ENCODE data around the gene KRT86.
"Not testable (repeated sequence)": the region's sequence is repeated elsewhere in the genome, so short reads cannot be mapped to it uniquely, and the experiment has no call there.

KRT86 gene

GRCh38 chr12:52295663-52296062, 21.2 kb downstream of the KRT86 start:
- peak; percentile 40 for DNase-seq (ENCODE audit: low read depth)
- no peak for TF ChIP-seq CTCF (conservative IDR thresholded peaks at IDR 0.05; ENCODE audit: low read length)
- H3K4me3 ChIP-seq (ENCODE audit: low read length): no peak overlapping the region

GRCh38 chr12:52296572-52297215, 22.2 kb downstream of the KRT86 start:
- DNase-seq (ENCODE audit: low read depth): no peak
- H3K4me3 ChIP-seq (ENCODE audit: low read length): no peak overlapping the region
- no peak for TF ChIP-seq CTCF (conservative IDR thresholded peaks at IDR 0.05; ENCODE audit: low read length)

- no peak overlapping the region for H3K4me3 ChIP-seq (ENCODE audit: low read length)
- DNase-seq (ENCODE audit: low read depth): no peak
- no peak for TF ChIP-seq CTCF (conservative IDR thresholded peaks at IDR 0.05; ENCODE audit: low read length)
These were observed 24.3 kb downstream of the KRT86 start for GRCh38 chr12:52298677-52299190.

GRCh38 chr12:52300796-52301691, 26.6 kb downstream of the KRT86 start:
- no peak overlapping the region for H3K4me3 ChIP-seq (ENCODE audit: low read length)
- no peak for TF ChIP-seq CTCF (conservative IDR thresholded peaks at IDR 0.05; ENCODE audit: low read length)
- no peak for DNase-seq (ENCODE audit: low read depth)

- H3K4me3 ChIP-seq (ENCODE audit: low read length); DNase-seq (ENCODE audit: low read depth): not testable (repeated sequence)
These were observed 27.3 kb downstream of the KRT86 start for GRCh38 chr12:52301721-52302120.

- H3K4me3 ChIP-seq (ENCODE audit: low read length); DNase-seq (ENCODE audit: low read depth): not testable (repeated sequence)
These were observed 27.9 kb downstream of the KRT86 start for GRCh38 chr12:52302242-52302914.

GRCh38 chr12:52304941-52305411, 30.5 kb downstream of the KRT86 start:
- DNase-seq (ENCODE audit: low read depth); H3K4me3 ChIP-seq (ENCODE audit: low read length): not testable (repeated sequence)

GRCh38 chr12:52305921-52306705, 31.7 kb downstream of the KRT86 start:
- no peak overlapping the region for H3K4me3 ChIP-seq (ENCODE audit: low read length)
- TF ChIP-seq CTCF (conservative IDR thresholded peaks at IDR 0.05; ENCODE audit: low read length): peak; percentile 23
- no peak for DNase-seq (ENCODE audit: low read depth)

Measured in AG10803 (cell line).